Sigmoid colon (tissue), 7 donors: ENCODE results near the gene TRIAP1. TPM values are rescaled to one million over a fixed set of nuclear protein-coding genes. Genes with fewer than 3 reads are reported as not detected.

ENCODE experiments used
- DNase-seq: peaks from one replicate; pipeline ENCODE4 v3.0.0-alpha.2; 2019
- H3K27ac ChIP-seq, 4 donors: fragments of 200-600 bp; sonication (generic); one replicate each; pipeline ENCODE4 v1.5.1; 2016 to 2019; ENCODE audit warnings: mild to moderate bottlenecking in 1 of 4
- H3K27me3 ChIP-seq, 3 donors: fragments of 200-600 bp; sonication (generic); one replicate each; pipeline ENCODE4 v1.5.1; 2019; ENCODE audit warnings: mild to moderate bottlenecking in 1 of 3
- H3K36me3 ChIP-seq, 4 donors: fragments of 200-600 bp; sonication (generic); one replicate each; pipeline ENCODE4 v1.5.1; 2016 to 2019
- H3K4me1 ChIP-seq, 4 donors: fragments of 200-600 bp; sonication (generic); one replicate each; pipeline ENCODE4 v1.5.1; 2017 to 2019
- H3K4me3 ChIP-seq, 4 donors: fragments of 200-600 bp; sonication (generic); one replicate each; pipeline ENCODE4 v1.5.1; 2017 to 2019; ENCODE audit warnings: mild to moderate bottlenecking in 2 of 4, moderate library complexity in 1 of 4
- H3K9me3 ChIP-seq, 4 donors: fragments of 200-600 bp in 3 of 4; sonication (generic) in 3 of 4; one replicate each; pipeline versions ENCODE4 v1.5.1 to v1.6.1; 2013 to 2019
- EP300 ChIP-seq, 4 donors: sonication (generic); formaldehyde crosslinking; IDR thresholded peaks; one replicate each; pipeline ENCODE4 v1.6.1; 2017; ENCODE audit warnings: antibody characterized with exemption in 4 of 4
- POLR2A ChIP-seq, 2 donors: fragments of 450-650 bp; IDR thresholded peaks; one replicate each; pipeline ENCODE4 v1.6.1; 2016; ENCODE audit warnings: antibody characterized with exemption in 2 of 2, mild to moderate bottlenecking in 2 of 2, moderate library complexity in 2 of 2
- POLR2AphosphoS5 ChIP-seq, 4 donors: sonication (generic); formaldehyde crosslinking; IDR thresholded peaks; one replicate each; pipeline ENCODE4 v1.6.1; 2017; ENCODE audit warnings: antibody characterized with exemption in 4 of 4
- WGBS, 2 donors: extraction: QIAGEN DNeasy Blood & Tissue Kit; methylation state at CpG; one replicate each; pipeline ENCODE4 v1.1.7; 2013; 5-methylcytosine and 5-hydroxymethylcytosine counted together
- intact Hi-C: fragments of 100-400 bp; cut with DNase I; formaldehyde crosslinking; loops from one replicate; pipeline ENCODE4 v1.15.1; 2023
- polyA plus RNA-seq, 3 donors: library from polyadenylated mRNA; stranded (reverse); fragments of 200-250 nt; gene quantifications; one replicate each; pipeline ENCODE4 v1.2.3, GENCODE V29; 2013
- total RNA-seq, 4 donors: library from RNA; depleted of rRNA; stranded (reverse); fragments of >200 nt; gene quantifications; one replicate each; pipeline ENCODE4 v1.1.0, GENCODE V29; 2016
- TF ChIP-seq, protein P1 (sequence below), 4 experiments: fragments of 450-650 bp in 3 of 4; fragments of 200-600 bp in 1 of 4; IDR thresholded peaks; one replicate each; pipeline ENCODE4 v1.5.1; 2016 to 2019; ENCODE audit warnings: antibody characterized with exemption in 4 of 4, mild to moderate bottlenecking in 3 of 4, moderate library complexity in 2 of 4
- donor health status: healthy with polysubstance abuse.
- donor health status: Bipolar disorder and iron deficiency.
- donor health status: healthy.

Gene TRIAP1
- total and polyA plus RNA-seq, 7 donors: 8.6 to 37.7 (median 14.8) TPM

GRCh38 chr12:120463712-120464111 is 17.5 kb upstream of the TRIAP1 start:
- H3K27ac ChIP-seq: no peak overlapping the region
- H3K9me3 ChIP-seq: no peaks in the 10 kb centered on the region
- peaks cover 28 to 77% (median 57%) of the 10 kb centered on the region in 4 donors for H3K36me3 ChIP-seq
- TF ChIP-seq, protein P1, sequence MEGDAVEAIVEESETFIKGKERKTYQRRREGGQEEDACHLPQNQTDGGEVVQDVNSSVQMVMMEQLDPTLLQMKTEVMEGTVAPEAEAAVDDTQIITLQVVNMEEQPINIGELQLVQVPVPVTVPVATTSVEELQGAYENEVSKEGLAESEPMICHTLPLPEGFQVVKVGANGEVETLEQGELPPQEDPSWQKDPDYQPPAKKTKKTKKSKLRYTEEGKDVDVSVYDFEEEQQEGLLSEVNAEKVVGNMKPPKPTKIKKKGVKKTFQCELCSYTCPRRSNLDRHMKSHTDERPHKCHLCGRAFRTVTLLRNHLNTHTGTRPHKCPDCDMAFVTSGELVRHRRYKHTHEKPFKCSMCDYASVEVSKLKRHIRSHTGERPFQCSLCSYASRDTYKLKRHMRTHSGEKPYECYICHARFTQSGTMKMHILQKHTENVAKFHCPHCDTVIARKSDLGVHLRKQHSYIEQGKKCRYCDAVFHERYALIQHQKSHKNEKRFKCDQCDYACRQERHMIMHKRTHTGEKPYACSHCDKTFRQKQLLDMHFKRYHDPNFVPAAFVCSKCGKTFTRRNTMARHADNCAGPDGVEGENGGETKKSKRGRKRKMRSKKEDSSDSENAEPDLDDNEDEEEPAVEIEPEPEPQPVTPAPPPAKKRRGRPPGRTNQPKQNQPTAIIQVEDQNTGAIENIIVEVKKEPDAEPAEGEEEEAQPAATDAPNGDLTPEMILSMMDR (IDR thresholded peaks at IDR 0.05): no peak
- TF ChIP-seq POLR2A (IDR thresholded peaks at IDR 0.05) (no peak), POLR2AphosphoS5 (IDR thresholded peaks at IDR 0.05) (no peak), EP300 (IDR thresholded peaks at IDR 0.05) (no peak)
- intact Hi-C loops: no loop called here
- H3K4me3 ChIP-seq: no peak overlapping the region
- 88 to 90% methylated on average over 5 of the region's 5 CpGs for WGBS, 2 donors
- peaks cover 0 to 27% (median 13%) of the 10 kb centered on the region in 4 donors for H3K4me1 ChIP-seq
- no peak for DNase-seq
- H3K27me3 ChIP-seq: no peaks in the 10 kb centered on the region

- no peaks in the 10 kb centered on the region for H3K27me3 ChIP-seq
- DNase-seq: no peak
- H3K36me3 ChIP-seq: peaks cover 28 to 90% (median 68%) of the 10 kb centered on the region in 4 donors
- no peak overlapping the region for H3K27ac ChIP-seq
- WGBS, 2 donors: 85 to 87% methylated on average over 3 of the region's 3 CpGs
- intact Hi-C loops: no loop called here
- TF ChIP-seq POLR2A (IDR thresholded peaks at IDR 0.05) (no peak), EP300 (IDR thresholded peaks at IDR 0.05) (no peak), POLR2AphosphoS5 (IDR thresholded peaks at IDR 0.05) (no peak)
- TF ChIP-seq, protein P1 (IDR thresholded peaks at IDR 0.05): no peak
- no peaks in the 10 kb centered on the region for H3K9me3 ChIP-seq
- peaks cover 0 to 13% (median 6%) of the 10 kb centered on the region in 4 donors for H3K4me1 ChIP-seq
- no peak overlapping the region for H3K4me3 ChIP-seq
Observed at GRCh38 chr12:120462099-120462640, 16.0 kb upstream of the TRIAP1 start.

GRCh38 chr12:120460157-120460556 is 14.0 kb upstream of the TRIAP1 start:
- Histone ChIP-seq H3K4me1 (no peaks in the 10 kb centered on the region), H3K9me3 (no peaks in the 10 kb centered on the region), H3K36me3 (peaks cover 28 to 96% (median 67%) of the 10 kb centered on the region in 4 donors), H3K27me3 (no peaks in the 10 kb centered on the region), H3K27ac (no peak overlapping the region), H3K4me3 (no peak overlapping the region)
- WGBS, 2 donors: 94 to 99% methylated on average over 3 of the region's 3 CpGs
- TF ChIP-seq POLR2AphosphoS5 (IDR thresholded peaks at IDR 0.05) (no peak), POLR2A (IDR thresholded peaks at IDR 0.05) (no peak), EP300 (IDR thresholded peaks at IDR 0.05) (no peak)
- TF ChIP-seq, protein P1 (IDR thresholded peaks at IDR 0.05): no peak
- DNase-seq: no peak
- intact Hi-C loops: no loop called here

DNA sequence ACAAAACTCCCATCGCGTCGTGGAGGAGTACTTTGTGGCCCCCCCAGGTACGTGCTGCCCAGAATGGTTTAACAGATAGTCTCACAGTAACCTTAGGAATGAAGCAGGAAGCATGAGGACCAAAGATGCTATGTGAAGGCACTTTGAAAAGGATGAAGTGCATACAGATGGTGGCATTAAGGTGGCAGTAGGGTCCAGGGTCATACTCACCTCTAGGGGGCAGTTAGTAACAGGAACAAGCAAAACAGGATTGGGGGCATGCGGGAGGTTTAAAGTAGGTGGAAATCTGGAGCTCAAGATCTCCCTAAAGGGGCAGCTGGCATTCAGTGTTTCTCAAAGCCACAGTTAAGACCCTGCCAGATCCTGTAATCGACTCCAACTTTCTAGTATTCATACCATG is 10.9 kb upstream of the TRIAP1 start:
- Histone ChIP-seq H3K4me3 (no peak overlapping the region), H3K36me3 (peaks cover 9 to 89% (median 45%) of the 10 kb centered on the region in 4 donors), H3K27ac (no peak overlapping the region), H3K9me3 (no peaks in the 10 kb centered on the region), H3K27me3 (no peaks in the 10 kb centered on the region), H3K4me1 (no peaks in the 10 kb centered on the region)
- TF ChIP-seq EP300 (IDR thresholded peaks at IDR 0.05): no peak
- no peak for TF ChIP-seq POLR2A (IDR thresholded peaks at IDR 0.05)
- TF ChIP-seq, protein P1 (IDR thresholded peaks at IDR 0.05): no peak
- TF ChIP-seq POLR2AphosphoS5 (IDR thresholded peaks at IDR 0.05): no peak
- intact Hi-C loops: no loop called here
- DNase-seq: no peak
- WGBS, 2 donors: 87 to 90% methylated on average over 6 of the region's 6 CpGs

- DNase-seq: no peak
- intact Hi-C loops: no loop called here
- Histone ChIP-seq H3K9me3 (no peaks in the 10 kb centered on the region), H3K36me3 (peaks cover 5 to 82% (median 33%) of the 10 kb centered on the region in 4 donors), H3K4me3 (no peak overlapping the region), H3K4me1 (no peaks in the 10 kb centered on the region), H3K27ac (no peak overlapping the region), H3K27me3 (no peaks in the 10 kb centered on the region)
- 86 to 89% methylated on average over 7 of the region's 7 CpGs for WGBS, 2 donors
- no peak for TF ChIP-seq POLR2A (IDR thresholded peaks at IDR 0.05)
- no peak for TF ChIP-seq POLR2AphosphoS5 (IDR thresholded peaks at IDR 0.05)
- no peak for TF ChIP-seq EP300 (IDR thresholded peaks at IDR 0.05)
- TF ChIP-seq, protein P1 (IDR thresholded peaks at IDR 0.05): no peak
Observed at GRCh38 chr12:120455302-120455701, 9.1 kb upstream of the TRIAP1 start.
